Stimulated activated CD8-positive, alpha-beta memory T cell treated with anti-CD3 and anti-CD28 coated beads, Interleukin-15, amount 100 ng/mL, for 1 hour (primary cell): ENCODE measurements around the gene ABCA9.
"Not testable (repeated sequence)": the region's sequence is repeated elsewhere in the genome, so short reads cannot be mapped to it uniquely, and the experiment has no call there.

Experiments
- DNase-seq: peaks from one replicate; pipeline ENCODE4 v3.0.0-alpha.2; 2020; ENCODE audit warnings: low read depth

The ABCA9 gene

GRCh38 chr17:69030169-69030568 lies 30.6 kb downstream of the ABCA9 start:
- DNase-seq: no peak

- DNase-seq: no peak
Measured at GRCh38 chr17:69018687-69019086, 42.0 kb downstream of the ABCA9 start.

- DNase-seq: no peak
Measured at GRCh38 chr17:69018022-69018615, 42.6 kb downstream of the ABCA9 start.

GRCh38 chr17:69015631-69016030 lies 45.1 kb downstream of the ABCA9 start:
- DNase-seq: no peak

GRCh38 chr17:69012895-69013805 lies 47.6 kb downstream of the ABCA9 start:
- DNase-seq: no peak

- no peak for DNase-seq
Measured at GRCh38 chr17:69009930-69010329, 50.8 kb downstream of the ABCA9 start.

GRCh38 chr17:69004759-69005158 lies 56.0 kb downstream of the ABCA9 start:
- DNase-seq: not testable (repeated sequence)

- not testable (repeated sequence) for DNase-seq
Measured at GRCh38 chr17:68999743-69000142, 61.0 kb downstream of the ABCA9 start.

- no peak for DNase-seq
Measured at GRCh38 chr17:68993112-68993511, 67.6 kb downstream of the ABCA9 start.

- DNase-seq: no peak
Measured at GRCh38 chr17:68987966-68988365, 72.8 kb downstream of the ABCA9 start.

- DNase-seq: no peak
Measured at GRCh38 chr17:68981288-68981687, 79.4 kb downstream of the ABCA9 start.

- DNase-seq: no peak
Measured at GRCh38 chr17:68973098-68973846, 87.5 kb downstream of the ABCA9 start.

GRCh38 chr17:68972119-68972704 lies 88.5 kb downstream of the ABCA9 start:
- DNase-seq: no peak

- no peak for DNase-seq
Measured at GRCh38 chr17:68969101-68969500, 91.6 kb downstream of the ABCA9 start.

GRCh38 chr17:68963958-68964357 lies 96.8 kb downstream of the ABCA9 start:
- no peak for DNase-seq

- no peak for DNase-seq
Measured at GRCh38 chr17:68961214-68961882, 99.4 kb downstream of the ABCA9 start.

- DNase-seq: not testable (repeated sequence)
Measured at GRCh38 chr17:68959117-68959516, 101.6 kb downstream of the ABCA9 start.

GRCh38 chr17:68957944-68958343 lies 102.8 kb downstream of the ABCA9 start:
- DNase-seq: no peak

GRCh38 chr17:68955181-68955841 lies 105.4 kb downstream of the ABCA9 start, which contains the start of gene ABCA8:
Gene ABCA8, minus strand, starts transcription at chr17:68955392. Its CDS starts 13,358 bp downstream, at chr17:68942034.
- DNase-seq: no peak

- DNase-seq: no peak
Measured at GRCh38 chr17:68954146-68954896, 106.4 kb downstream of the ABCA9 start.
